Sigmoid colon (tissue), 7 donors: Measurements from ENCODE around the gene IL36B. TPM values are rescaled to one million over a fixed set of nuclear protein-coding genes. Genes with fewer than 3 reads are reported as not detected.

Experiments used
- DNase-seq: peaks from one replicate; pipeline ENCODE4 v3.0.0-alpha.2; 2019
- H3K27ac ChIP-seq, 4 donors: fragments of 200-600 bp; sonication (generic); one replicate each; pipeline ENCODE4 v1.5.1; 2016 to 2019; ENCODE audit warnings: mild to moderate bottlenecking in 1 of 4
- H3K27me3 ChIP-seq, 3 donors: fragments of 200-600 bp; sonication (generic); one replicate each; pipeline ENCODE4 v1.5.1; 2019; ENCODE audit warnings: mild to moderate bottlenecking in 1 of 3
- H3K36me3 ChIP-seq, 4 donors: fragments of 200-600 bp; sonication (generic); one replicate each; pipeline ENCODE4 v1.5.1; 2016 to 2019
- H3K4me1 ChIP-seq, 4 donors: fragments of 200-600 bp; sonication (generic); one replicate each; pipeline ENCODE4 v1.5.1; 2017 to 2019
- H3K4me3 ChIP-seq, 4 donors: fragments of 200-600 bp; sonication (generic); one replicate each; pipeline ENCODE4 v1.5.1; 2017 to 2019; ENCODE audit warnings: mild to moderate bottlenecking in 2 of 4, moderate library complexity in 1 of 4
- H3K9me3 ChIP-seq, 4 donors: fragments of 200-600 bp in 3 of 4; sonication (generic) in 3 of 4; one replicate each; pipeline versions ENCODE4 v1.5.1 to v1.6.1; 2013 to 2019
- CTCF ChIP-seq, 4 experiments: fragments of 450-650 bp in 3 of 4; fragments of 200-600 bp in 1 of 4; IDR thresholded peaks; one replicate each; pipeline ENCODE4 v1.5.1; 2016 to 2019; ENCODE audit warnings: antibody characterized with exemption in 4 of 4, mild to moderate bottlenecking in 3 of 4, moderate library complexity in 2 of 4
- EP300 ChIP-seq, 4 donors: sonication (generic); formaldehyde crosslinking; IDR thresholded peaks; one replicate each; pipeline ENCODE4 v1.6.1; 2017; ENCODE audit warnings: antibody characterized with exemption in 4 of 4
- POLR2A ChIP-seq, 2 donors: fragments of 450-650 bp; IDR thresholded peaks; one replicate each; pipeline ENCODE4 v1.6.1; 2016; ENCODE audit warnings: antibody characterized with exemption in 2 of 2, mild to moderate bottlenecking in 2 of 2, moderate library complexity in 2 of 2
- POLR2AphosphoS5 ChIP-seq, 4 donors: sonication (generic); formaldehyde crosslinking; IDR thresholded peaks; one replicate each; pipeline ENCODE4 v1.6.1; 2017; ENCODE audit warnings: antibody characterized with exemption in 4 of 4
- WGBS, 2 donors: extraction: QIAGEN DNeasy Blood & Tissue Kit; methylation state at CpG; one replicate each; pipeline ENCODE4 v1.1.7; 2013; 5-methylcytosine and 5-hydroxymethylcytosine counted together
- intact Hi-C: fragments of 100-400 bp; cut with DNase I; formaldehyde crosslinking; loops from one replicate; pipeline ENCODE4 v1.15.1; 2023
- polyA plus RNA-seq, 3 donors: library from polyadenylated mRNA; stranded (reverse); fragments of 200-250 nt; gene quantifications; one replicate each; pipeline ENCODE4 v1.2.3, GENCODE V29; 2013
- total RNA-seq, 4 donors: library from RNA; depleted of rRNA; stranded (reverse); fragments of >200 nt; gene quantifications; one replicate each; pipeline ENCODE4 v1.1.0, GENCODE V29; 2016
- donor health status: healthy with polysubstance abuse.
- donor health status: Bipolar disorder and iron deficiency.
- donor health status: healthy.

Gene IL36B
- total and polyA plus RNA-seq, 7 donors = not detected

GRCh38 chr2:113076954-113077669 lies 24.4 kb upstream of the IL36B start:
- H3K4me3 ChIP-seq = no peak overlapping the region
- H3K27ac ChIP-seq = no peak overlapping the region
- H3K9me3 ChIP-seq = no peaks in the 10 kb centered on the region
- H3K4me1 ChIP-seq = no peaks in the 10 kb centered on the region
- TF ChIP-seq EP300 (IDR thresholded peaks at IDR 0.05) (no peak), POLR2A (IDR thresholded peaks at IDR 0.05) (no peak), CTCF (IDR thresholded peaks at IDR 0.05) (no peak), POLR2AphosphoS5 (IDR thresholded peaks at IDR 0.05) (no peak)
- WGBS, 2 donors = 60 to 72% methylated on average over 3 of the region's 3 CpGs
- intact Hi-C loops = no loop called here
- H3K27me3 ChIP-seq = no peaks in the 10 kb centered on the region
- H3K36me3 ChIP-seq = no peaks in the 10 kb centered on the region
- DNase-seq = no peak

GRCh38 chr2:113075600-113075999 lies 22.9 kb upstream of the IL36B start:
- TF ChIP-seq CTCF (IDR thresholded peaks at IDR 0.05) (no peak), POLR2AphosphoS5 (IDR thresholded peaks at IDR 0.05) (no peak)
- Histone ChIP-seq H3K4me3 (no peak overlapping the region), H3K9me3 (no peaks in the 10 kb centered on the region), H3K27ac (no peak overlapping the region), H3K4me1 (no peaks in the 10 kb centered on the region), H3K27me3 (no peaks in the 10 kb centered on the region), H3K36me3 (no peaks in the 10 kb centered on the region)
- WGBS, 2 donors = 42 to 76% methylated on average over 3 of the region's 3 CpGs
- intact Hi-C loops = no loop called here
- no peak for DNase-seq

GRCh38 chr2:113075030-113075429 lies 22.4 kb upstream of the IL36B start:
- TF ChIP-seq EP300 (IDR thresholded peaks at IDR 0.05) (no peak), POLR2AphosphoS5 (IDR thresholded peaks at IDR 0.05) (no peak), POLR2A (IDR thresholded peaks at IDR 0.05) (no peak), CTCF (IDR thresholded peaks at IDR 0.05) (no peak)

GRCh38 chr2:113073325-113073834 lies 20.7 kb upstream of the IL36B start:
- no peak overlapping the region for H3K27ac ChIP-seq
- TF ChIP-seq POLR2A (IDR thresholded peaks at IDR 0.05) = no peak
- TF ChIP-seq EP300 (IDR thresholded peaks at IDR 0.05) = no peak
- TF ChIP-seq CTCF (IDR thresholded peaks at IDR 0.05) = no peak
- no peak for TF ChIP-seq POLR2AphosphoS5 (IDR thresholded peaks at IDR 0.05)
- no peaks in the 10 kb centered on the region for H3K36me3 ChIP-seq
- H3K4me1 ChIP-seq = no peaks in the 10 kb centered on the region
- no peaks in the 10 kb centered on the region for H3K9me3 ChIP-seq
- 37 to 63% methylated on average over 3 of the region's 3 CpGs for WGBS, 2 donors
- intact Hi-C loops = no loop called here
- DNase-seq = no peak
- H3K4me3 ChIP-seq = no peak overlapping the region
- no peaks in the 10 kb centered on the region for H3K27me3 ChIP-seq

More at GRCh38 chr2:113075030-113075429, 22.4 kb upstream of the IL36B start:
- 54 to 79% methylated on average over 5 of the region's 5 CpGs for WGBS, 2 donors
- H3K27me3 ChIP-seq = no peaks in the 10 kb centered on the region
- H3K4me3 ChIP-seq = no peak overlapping the region
- H3K27ac ChIP-seq = no peak overlapping the region
- H3K9me3 ChIP-seq = no peaks in the 10 kb centered on the region
- no peaks in the 10 kb centered on the region for H3K4me1 ChIP-seq
- intact Hi-C loops = no loop called here
- H3K36me3 ChIP-seq = no peaks in the 10 kb centered on the region
- DNase-seq = no peak

GRCh38 chr2:113072584-113072983 lies 19.9 kb upstream of the IL36B start:
- Histone ChIP-seq H3K4me3 (no peak overlapping the region), H3K27ac (no peak overlapping the region), H3K27me3 (no peaks in the 10 kb centered on the region), H3K36me3 (no peaks in the 10 kb centered on the region), H3K9me3 (no peaks in the 10 kb centered on the region), H3K4me1 (no peaks in the 10 kb centered on the region)
- TF ChIP-seq EP300 (IDR thresholded peaks at IDR 0.05) = no peak
- TF ChIP-seq POLR2AphosphoS5 (IDR thresholded peaks at IDR 0.05) = no peak
- no peak for TF ChIP-seq POLR2A (IDR thresholded peaks at IDR 0.05)
- no peak for TF ChIP-seq CTCF (IDR thresholded peaks at IDR 0.05)
- no peak for DNase-seq
- intact Hi-C loops = no loop called here
- 70 to 78% methylated on average over 4 of the region's 4 CpGs for WGBS, 2 donors
